SU-DHL-6 (cell line): ENCODE data around the gene RASAL1.

ENCODE experiments used
- H2AFZ ChIP-seq: fragments of 200-600 bp; sonication (generic); 2 replicates; pipeline ENCODE4 v1.6.1; 2014; ENCODE audit warnings: low read depth, mild to moderate bottlenecking, moderate library complexity, mixed read lengths, antibody characterized with exemption, low read length; ENCODE audit not compliant: severe bottlenecking
- H3F3A ChIP-seq: fragments of 200-600 bp; shearing (Covaris generic); 2 replicates; pipeline ENCODE4 v1.6.0; 2016; ENCODE audit warnings: antibody characterized with exemption, mild to moderate bottlenecking; ENCODE audit not compliant: insufficient read depth
- H3K27ac ChIP-seq: fragments of 200-600 bp; sonication (generic); 2 replicates; pipeline ENCODE4 v1.5.1; 2016; ENCODE audit warnings: low read depth, mild to moderate bottlenecking, low read length, moderate library complexity, mixed read lengths
- H3K27me3 ChIP-seq: fragments of 200-600 bp; sonication (generic), shearing (Covaris generic); 2 replicates; pipeline ENCODE4 v1.6.0; 2014; ENCODE audit warnings: mild to moderate bottlenecking, low read length
- H3K36me3 ChIP-seq: fragments of 200-600 bp; sonication (generic); 2 replicates; pipeline ENCODE4 v1.6.1; 2014; ENCODE audit warnings: mild to moderate bottlenecking, low read length, mixed read lengths
- H3K4me2 ChIP-seq: fragments of 300-600, 200-600 bp; shearing (Covaris generic), sonication (generic); 2 replicates; pipeline ENCODE4 v1.6.0; 2014; ENCODE audit warnings: low read length, low read depth, mild to moderate bottlenecking; ENCODE audit not compliant: poor library complexity, severe bottlenecking
- H3K4me3 ChIP-seq: fragments of 200-600 bp; sonication (generic); 2 replicates; pipeline ENCODE4 v1.5.1; 2014; ENCODE audit warnings: antibody characterized with exemption, low read length, mild to moderate bottlenecking, mixed read lengths; ENCODE audit not compliant: insufficient read depth, poor library complexity, severe bottlenecking
- H3K79me2 ChIP-seq: fragments of 200-600 bp; sonication (generic); 2 replicates; pipeline ENCODE4 v1.6.1; 2014; ENCODE audit warnings: mild to moderate bottlenecking, low read length, moderate library complexity; ENCODE audit not compliant: insufficient read depth
- H3K9ac ChIP-seq: fragments of 200-600 bp; sonication (generic); 2 replicates; pipeline ENCODE4 v1.7.0; 2014; ENCODE audit warnings: mild to moderate bottlenecking, low read length
- H3K9me2 ChIP-seq: fragments of 200-600 bp; sonication (generic); replicated peaks from 2 replicates; pipeline ENCODE4 v1.6.1; 2014; ENCODE audit warnings: low read length; ENCODE audit not compliant: insufficient read depth
- H3K9me3 ChIP-seq: fragments of 200-600 bp; sonication (generic); 2 replicates; pipeline ENCODE4 v1.6.1; 2014; ENCODE audit warnings: low read length, mixed read lengths; ENCODE audit not compliant: insufficient read depth
- H4K20me1 ChIP-seq: fragments of 200-600 bp; sonication (generic); 2 replicates; pipeline ENCODE4 v1.6.1; 2014; ENCODE audit warnings: low read depth, mild to moderate bottlenecking, antibody characterized with exemption, low read length, moderate library complexity, mixed read lengths
- EZH2phosphoT487 ChIP-seq: fragments of 200-600 bp; sonication (generic), shearing (Covaris generic); conservative IDR thresholded peaks from 2 replicates; pipeline ENCODE4 v1.6.1; 2018; ENCODE audit warnings: mild to moderate bottlenecking, antibody characterized with exemption, low read length, moderate library complexity, mixed read lengths
- TF ChIP-seq, protein P1 (sequence below): fragments of 200-600 bp; sonication (generic); IDR thresholded peaks from one replicate; pipeline ENCODE4 v1.5.1; 2017; ENCODE audit warnings: antibody characterized with exemption, mild to moderate bottlenecking, low read length, moderate library complexity; ENCODE audit not compliant: insufficient read depth, poor library complexity, severe bottlenecking

Gene RASAL1

DNA sequence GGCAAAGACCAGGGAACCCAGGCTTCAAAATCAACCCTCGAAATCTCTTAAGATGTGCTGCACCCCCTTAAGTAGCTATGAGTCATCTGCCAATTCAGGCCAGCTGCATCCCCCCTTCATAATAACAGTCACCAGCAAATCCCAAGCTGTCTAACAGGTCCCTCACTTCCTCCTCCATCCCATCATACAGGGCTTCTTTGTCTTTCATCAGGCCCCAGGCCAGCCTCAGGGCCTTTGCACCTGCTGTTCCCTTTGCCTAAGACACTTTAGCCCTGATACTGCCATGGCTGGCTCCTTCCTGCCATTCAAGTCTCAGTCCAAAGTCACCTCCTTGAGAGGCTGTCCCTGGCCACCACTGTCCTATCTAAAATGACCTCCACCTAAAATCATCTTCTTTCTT lies 4.0 kb downstream of the RASAL1 start:
- H4K20me1 ChIP-seq: peaks cover 4% of the 10 kb centered on the region; the same call in 1 of the 2 replicates
- no peaks in the 10 kb centered on the region for H3K9me2 ChIP-seq
- H3K36me3 ChIP-seq: 0 out of 2 replicates have a peak, but pooled peaks cover 3% of the 10 kb centered on the region
- no peak for TF ChIP-seq EZH2phosphoT487
- TF ChIP-seq, protein P1, sequence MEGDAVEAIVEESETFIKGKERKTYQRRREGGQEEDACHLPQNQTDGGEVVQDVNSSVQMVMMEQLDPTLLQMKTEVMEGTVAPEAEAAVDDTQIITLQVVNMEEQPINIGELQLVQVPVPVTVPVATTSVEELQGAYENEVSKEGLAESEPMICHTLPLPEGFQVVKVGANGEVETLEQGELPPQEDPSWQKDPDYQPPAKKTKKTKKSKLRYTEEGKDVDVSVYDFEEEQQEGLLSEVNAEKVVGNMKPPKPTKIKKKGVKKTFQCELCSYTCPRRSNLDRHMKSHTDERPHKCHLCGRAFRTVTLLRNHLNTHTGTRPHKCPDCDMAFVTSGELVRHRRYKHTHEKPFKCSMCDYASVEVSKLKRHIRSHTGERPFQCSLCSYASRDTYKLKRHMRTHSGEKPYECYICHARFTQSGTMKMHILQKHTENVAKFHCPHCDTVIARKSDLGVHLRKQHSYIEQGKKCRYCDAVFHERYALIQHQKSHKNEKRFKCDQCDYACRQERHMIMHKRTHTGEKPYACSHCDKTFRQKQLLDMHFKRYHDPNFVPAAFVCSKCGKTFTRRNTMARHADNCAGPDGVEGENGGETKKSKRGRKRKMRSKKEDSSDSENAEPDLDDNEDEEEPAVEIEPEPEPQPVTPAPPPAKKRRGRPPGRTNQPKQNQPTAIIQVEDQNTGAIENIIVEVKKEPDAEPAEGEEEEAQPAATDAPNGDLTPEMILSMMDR: no peak
- H3K4me2 ChIP-seq: peak overlapping the region; percentile 66
- H3K27ac ChIP-seq: peak overlapping the region; percentile 87
- peaks cover 54% of the 10 kb centered on the region for H3K79me2 ChIP-seq
- peak overlapping the region; percentile 60; the same call in 1 of the 2 replicates for H3K9ac ChIP-seq
- H2AFZ ChIP-seq: no peak overlapping the region
- no peaks in the 10 kb centered on the region for H3K9me3 ChIP-seq
- H3K27me3 ChIP-seq: no peaks in the 10 kb centered on the region
- H3F3A ChIP-seq: peaks cover 35% of the 10 kb centered on the region
- H3K4me3 ChIP-seq: no peak overlapping the region

DNA sequence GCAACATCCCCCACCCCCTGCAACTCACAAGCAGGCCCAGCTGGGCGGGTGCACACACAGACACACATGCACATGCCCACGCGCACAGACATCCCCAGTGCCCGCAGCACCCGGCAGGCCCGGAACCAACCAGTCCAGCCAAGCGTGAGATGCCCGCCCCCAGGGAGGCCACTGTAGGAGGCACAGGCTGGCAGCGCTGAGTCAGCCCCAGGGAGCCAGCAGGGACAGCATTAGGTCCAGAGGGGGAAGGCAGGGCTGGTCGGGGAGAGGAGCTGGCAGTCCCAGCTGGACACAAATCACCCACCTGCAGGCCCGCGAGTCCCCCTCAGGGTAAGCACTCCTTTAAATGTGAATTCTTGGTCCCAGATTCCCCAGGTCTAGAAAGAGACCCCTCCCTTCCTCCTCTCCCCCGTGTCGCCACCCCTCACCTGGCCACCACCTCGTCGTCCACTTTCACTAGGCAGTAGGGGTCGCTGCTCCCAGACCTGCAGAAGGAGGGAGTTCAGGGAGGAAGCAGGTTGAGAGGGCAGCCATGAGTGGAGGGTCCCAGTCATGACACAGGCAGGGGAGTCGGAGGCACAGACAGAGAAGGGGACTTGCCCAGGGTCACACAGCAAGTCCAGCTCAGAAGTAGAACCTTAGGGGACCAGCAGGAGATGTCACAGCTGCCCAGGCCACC lies 5.0 kb downstream of the RASAL1 start:
- peak overlapping the region; percentile 66 for H3K4me2 ChIP-seq

DNA sequence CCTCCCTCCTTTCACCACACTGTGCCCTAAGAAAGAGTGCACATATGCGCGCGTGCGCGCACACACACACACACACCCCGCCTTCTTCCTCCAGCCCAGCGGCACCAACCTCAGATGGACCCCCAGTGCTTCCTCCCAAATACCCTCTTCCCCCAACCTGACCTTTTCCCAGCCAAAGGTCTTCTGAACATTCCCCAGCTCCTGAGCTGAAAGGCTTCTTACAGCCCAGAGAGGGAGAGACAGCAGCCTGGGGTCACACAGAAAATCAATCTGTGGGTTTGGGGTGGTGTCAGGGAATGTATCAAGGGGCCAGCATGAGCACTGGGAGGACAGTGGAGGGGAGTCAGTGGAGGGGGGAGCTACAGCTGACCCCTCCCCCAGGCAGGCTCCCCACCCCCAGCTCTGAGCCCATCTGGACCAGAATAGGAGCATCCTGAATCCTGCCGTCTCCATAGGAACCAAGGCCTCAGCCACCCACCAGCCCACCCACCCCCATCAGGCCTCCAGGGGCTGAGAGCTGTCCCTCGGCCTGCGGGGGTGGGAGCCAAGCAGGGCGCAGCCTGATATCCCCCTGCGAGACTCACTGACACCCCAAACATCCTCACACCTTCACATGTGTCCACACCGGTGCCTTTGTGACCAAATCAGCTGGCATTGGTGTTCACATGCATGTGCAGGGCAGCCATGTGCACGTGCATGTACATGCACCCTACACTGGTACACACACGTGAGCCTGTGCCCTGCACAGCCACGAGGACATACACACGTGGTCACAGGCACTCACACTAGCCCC lies 5.7 kb downstream of the RASAL1 start:
- no peaks in the 10 kb centered on the region for H3K27me3 ChIP-seq
- H3F3A ChIP-seq: peaks cover 28% of the 10 kb centered on the region
- H3K4me2 ChIP-seq: peak overlapping the region; percentile 66
- H2AFZ ChIP-seq: no peak overlapping the region
- TF ChIP-seq, protein P1: no peak
- TF ChIP-seq EZH2phosphoT487: no peak
- peaks cover 14% of the 10 kb centered on the region for H3K36me3 ChIP-seq
- no peaks in the 10 kb centered on the region for H3K9me3 ChIP-seq
- peaks cover 4% of the 10 kb centered on the region; the same call in 1 of the 2 replicates for H4K20me1 ChIP-seq
- no peak overlapping the region for H3K4me3 ChIP-seq
- peaks cover 50% of the 10 kb centered on the region for H3K79me2 ChIP-seq
- peak overlapping the region; percentile 36 for H3K9ac ChIP-seq
- no peaks in the 10 kb centered on the region for H3K9me2 ChIP-seq
- H3K27ac ChIP-seq: peak overlapping the region; percentile 87

More for the DNA sequence above, 5.0 kb downstream of the RASAL1 start:
- no peak for TF ChIP-seq EZH2phosphoT487
- TF ChIP-seq, protein P1: peak; percentile 40
- Histone ChIP-seq H3K4me3 (peak overlapping the region; percentile 40), H3K9ac (peak overlapping the region; percentile 60), H3K27me3 (no peaks in the 10 kb centered on the region), H3K9me3 (no peaks in the 10 kb centered on the region), H4K20me1 (peaks cover 4% of the 10 kb centered on the region; the same call in 1 of the 2 replicates), H2AFZ (no peak overlapping the region), H3K36me3 (peaks cover 6% of the 10 kb centered on the region), H3K9me2 (no peaks in the 10 kb centered on the region), H3K27ac (peak overlapping the region; percentile 87), H3F3A (peaks cover 28% of the 10 kb centered on the region), H3K79me2 (peaks cover 54% of the 10 kb centered on the region)
